Measurements from ENCODE around the gene PRAC1.

The PRAC1 gene

GRCh38 chr17:48722201-48722907 is at the start of gene PRAC1:
TSS of gene PRAC1 (minus strand) at chr17:48722518. CDS start at chr17:48722392, 126 bp downstream.
- in situ Hi-C loops (cut with MboI; ENCODE audit: low sequenced_read_pairs) = no loop called here

- in situ Hi-C loops (cut with MboI; ENCODE audit: low sequenced_read_pairs) = no loop called here
These were observed 48.6 kb upstream of the PRAC1 start for GRCh38 chr17:48770954-48771353.

GRCh38 chr17:48769009-48769675 is 46.8 kb upstream of the PRAC1 start:
- in situ Hi-C loops (cut with MboI; ENCODE audit: low sequenced_read_pairs) = no loop called here

GRCh38 chr17:48767263-48767774 is 45.0 kb upstream of the PRAC1 start:
- in situ Hi-C loops (cut with MboI; ENCODE audit: low sequenced_read_pairs) = no loop called here

GRCh38 chr17:48761114-48761513 is 38.8 kb upstream of the PRAC1 start:
- in situ Hi-C loops (cut with MboI; ENCODE audit: low sequenced_read_pairs) = no loop called here

- in situ Hi-C loops (cut with MboI; ENCODE audit: low sequenced_read_pairs) = no loop called here
These were observed 38.1 kb upstream of the PRAC1 start for GRCh38 chr17:48760411-48760810.

GRCh38 chr17:48759288-48759687 is 37.0 kb upstream of the PRAC1 start:
- in situ Hi-C loops (cut with MboI; ENCODE audit: low sequenced_read_pairs) = no loop called here

GRCh38 chr17:48757524-48757961 is 35.2 kb upstream of the PRAC1 start:
- in situ Hi-C loops (cut with MboI; ENCODE audit: low sequenced_read_pairs) = no loop called here

GRCh38 chr17:48756830-48757251 is 34.5 kb upstream of the PRAC1 start:
- in situ Hi-C loops (cut with MboI; ENCODE audit: low sequenced_read_pairs) = no loop called here

GRCh38 chr17:48755356-48755755 is 33.0 kb upstream of the PRAC1 start:
- in situ Hi-C loops (cut with MboI; ENCODE audit: low sequenced_read_pairs) = no loop called here

GRCh38 chr17:48754500-48755261 is 32.4 kb upstream of the PRAC1 start:
- in situ Hi-C loops (cut with MboI; ENCODE audit: low sequenced_read_pairs) = no loop called here

GRCh38 chr17:48753794-48754499 is 31.6 kb upstream of the PRAC1 start:
- in situ Hi-C loops (cut with MboI; ENCODE audit: low sequenced_read_pairs) = no loop called here

- in situ Hi-C loops (cut with MboI; ENCODE audit: low sequenced_read_pairs) = no loop called here
These were observed 30.3 kb upstream of the PRAC1 start for GRCh38 chr17:48752399-48753288.

- in situ Hi-C loops (cut with MboI; ENCODE audit: low sequenced_read_pairs) = no loop called here
These were observed 29.5 kb upstream of the PRAC1 start for GRCh38 chr17:48751733-48752398.

- in situ Hi-C loops (cut with MboI; ENCODE audit: low sequenced_read_pairs) = no loop called here
These were observed 28.9 kb upstream of the PRAC1 start for GRCh38 chr17:48751172-48751571.

GRCh38 chr17:48749621-48750553 is 27.6 kb upstream of the PRAC1 start:
- in situ Hi-C loops (cut with MboI; ENCODE audit: low sequenced_read_pairs) = no loop called here

- in situ Hi-C loops (cut with MboI; ENCODE audit: low sequenced_read_pairs) = no loop called here
These were observed 26.6 kb upstream of the PRAC1 start for GRCh38 chr17:48748718-48749566.
